Endothelial cell of umbilical vein (primary cell): Measurements from ENCODE around the gene GPR61. TPM values are rescaled to one million over a fixed set of nuclear protein-coding genes. Genes with fewer than 3 reads are reported as not detected.

Experiments
- BruUV-seq: library from RNA; stranded (reverse); fragments of 400-500 nt; replicated peaks from 2 replicates; lab custom pipeline; 2021; lab: Mats Ljungman, UMichigan
- CTCF ChIA-PET: fragments of 300-600, 350-600 bp; sonication (Branson Sonifier 250); formaldehyde crosslinking; loops from one replicate; lab custom pipeline; 2021; ENCODE audit warnings: antibody characterized with exemption, inconsistent platforms; lab: Charles Lee
- POLR2A ChIA-PET: fragments of 300-600, 350-600 bp; sonication (Branson Sonifier 250); formaldehyde crosslinking; loops from one replicate; lab custom pipeline; 2021; ENCODE audit warnings: antibody characterized with exemption, inconsistent platforms; lab: Charles Lee
- DNase-seq: peaks from one replicate; pipeline ENCODE4 v3.0.0-alpha.2; 2011; ENCODE audit warnings: low read depth, low spot score
- FAIRE-seq: peaks from 2 replicates; lab custom pipeline; 2011; peaks lifted over from hg19 to GRCh38; lab: Jason Lieb, UNC
- H2AFZ ChIP-seq: 2 replicates; pipeline ENCODE4 v1.6.0; 2012; ENCODE audit warnings: low read depth, low read length, control low read depth, inconsistent platforms
- H3K27ac ChIP-seq: 2 replicates; pipeline ENCODE4 v1.5.1; 2011; ENCODE audit warnings: low read depth, mild to moderate bottlenecking, control low read depth, low read length, moderate library complexity; ENCODE audit not compliant: insufficient read depth
- H3K27me3 ChIP-seq, 2 experiments: 2 replicates each; pipeline versions ENCODE4 v1.6.0 to v1.6.1; 2011; ENCODE audit warnings: low read length in 2 of 2, mixed read lengths in 1 of 2; ENCODE audit not compliant: control insufficient read depth in 2 of 2, insufficient read depth in 2 of 2
- H3K36me3 ChIP-seq, 2 experiments: 2 replicates in 1 of 2; 3 replicates in 1 of 2; pipeline ENCODE4 v1.5.1; 2011; ENCODE audit warnings: low read length in 2 of 2, mild to moderate bottlenecking in 1 of 2, moderate library complexity in 1 of 2; ENCODE audit not compliant: control insufficient read depth in 2 of 2, insufficient read depth in 2 of 2; ENCODE audit errors: extremely low read depth in 1 of 2
- H3K4me1 ChIP-seq: 3 replicates; pipeline ENCODE4 v1.5.1; 2011; ENCODE audit warnings: mild to moderate bottlenecking, low read length; ENCODE audit not compliant: control insufficient read depth, insufficient read depth; ENCODE audit errors: extremely low read depth
- H3K4me2 ChIP-seq: 2 replicates; pipeline ENCODE4 v1.6.1; 2011; ENCODE audit warnings: low read length, control low read depth, mixed read lengths; ENCODE audit not compliant: insufficient read depth
- H3K4me3 ChIP-seq, 3 experiments: fragments of 200-600 bp in 1 of 3; sonication (generic), shearing (Covaris generic) in 1 of 3; replicated peaks in 1 of 3; 2 replicates each; pipeline ENCODE4 v1.5.1; 2011 to 2016; ENCODE audit warnings: control low read depth in 3 of 3, low read length in 3 of 3, mild to moderate bottlenecking in 2 of 3, inconsistent platforms in 1 of 3, low read depth in 1 of 3, moderate library complexity in 1 of 3; ENCODE audit not compliant: insufficient read depth in 1 of 3
- H3K79me2 ChIP-seq: 2 replicates; pipeline ENCODE4 v1.6.0; 2012; ENCODE audit warnings: low read length, inconsistent platforms; ENCODE audit not compliant: control insufficient read depth, insufficient read depth
- H3K9ac ChIP-seq: replicated peaks from 2 replicates; pipeline ENCODE3; 2011; ENCODE audit warnings: low read length, control low read depth; ENCODE audit not compliant: insufficient read depth; ENCODE audit errors: extremely low read depth
- H3K9me1 ChIP-seq: replicated peaks from 3 replicates; pipeline ENCODE4 v1.6.0; 2011; ENCODE audit warnings: mild to moderate bottlenecking, low read length; ENCODE audit not compliant: control insufficient read depth, insufficient read depth; ENCODE audit errors: extremely low read depth
- H3K9me3 ChIP-seq: replicated peaks from 2 replicates; pipeline ENCODE4 v1.5.1; 2012; ENCODE audit warnings: low read length, inconsistent platforms; ENCODE audit not compliant: control insufficient read depth, insufficient read depth
- H4K20me1 ChIP-seq: replicated peaks from 2 replicates; pipeline ENCODE3; 2011; ENCODE audit warnings: mild to moderate bottlenecking, low read length; ENCODE audit not compliant: control insufficient read depth, insufficient read depth; ENCODE audit errors: extremely low read depth
- EZH2 ChIP-seq: IDR thresholded peaks from 2 replicates; pipeline ENCODE4 v1.6.1; 2012; ENCODE audit warnings: borderline replicate concordance, low read depth, mild to moderate bottlenecking, moderate library complexity, low read length, inconsistent platforms; ENCODE audit not compliant: severe bottlenecking
- FOS ChIP-seq: IDR thresholded peaks from 2 replicates; pipeline ENCODE4 v1.6.1; 2011; ENCODE audit warnings: mild to moderate bottlenecking, low read length, moderate library complexity, borderline replicate concordance; ENCODE audit not compliant: insufficient read depth
- GATA2 ChIP-seq: IDR thresholded peaks from 2 replicates; pipeline ENCODE4 v1.7.0; 2011; ENCODE audit warnings: low read depth, mild to moderate bottlenecking, moderate library complexity, mixed read lengths, low read length; ENCODE audit not compliant: insufficient read length, insufficient read depth
- JUN ChIP-seq: IDR thresholded peaks from 2 replicates; pipeline ENCODE4 v1.6.1; 2011; ENCODE audit warnings: borderline replicate concordance, low read depth; ENCODE audit not compliant: insufficient read length, insufficient read depth
- MYC ChIP-seq: IDR thresholded peaks from one replicate; pipeline ENCODE4 v1.6.1; 2011; ENCODE audit warnings: mild to moderate bottlenecking, low read depth, low read length
- POLR2A ChIP-seq: IDR thresholded peaks from 2 replicates; pipeline ENCODE4 v1.6.1; 2012; ENCODE audit warnings: low read depth, mild to moderate bottlenecking, control low read depth, low read length
- POLR2AphosphoS5 ChIP-seq: IDR thresholded peaks from 2 replicates; pipeline ENCODE4 v1.6.1; 2012; ENCODE audit warnings: low read depth, mild to moderate bottlenecking, control low read depth, low read length, moderate library complexity; ENCODE audit not compliant: insufficient read depth
- dilution Hi-C: fragments of 300-500 bp; cut with MboI; formaldehyde crosslinking; loops from one replicate; pipeline ENCODE4 v1.15.0; 2019; ENCODE audit warnings: low sequenced_read_pairs; ENCODE audit not compliant: extremely low pct_ligation_motif_present
- intact Hi-C: fragments of 100-400 bp; cut with micrococcal nuclease; formaldehyde crosslinking; loops from one replicate; pipeline ENCODE4 v1.10.0; 2022
- polyA plus RNA-seq, 4 experiments: library from polyadenylated mRNA; depleted of rRNA in 3 of 4; stranded (reverse) in 3 of 4; unstranded in 1 of 4; fragments of >200 nt; gene quantifications; 2 replicates each; pipeline versions ENCODE4 v1.2.1 to v1.2.3, GENCODE V29; 2011 to 2012; ENCODE audit warnings: missing spikeins in 1 of 4
- total RNA-seq: library from RNA; stranded (reverse); gene quantifications from 2 replicates; pipeline ENCODE4 v1.2.3, GENCODE V29; 2021
- TF ChIP-seq, protein P1 (sequence below), 2 donors: IDR thresholded peaks; 1 replicate in 1 of 2; 2 replicates in 1 of 2; pipeline ENCODE4 v1.5.1; 2011; ENCODE audit warnings: low read length in 2 of 2, mild to moderate bottlenecking in 2 of 2, moderate library complexity in 2 of 2, control low read depth in 1 of 2, inconsistent platforms in 1 of 2, low read depth in 1 of 2; ENCODE audit not compliant: insufficient read depth in 1 of 2; ENCODE audit errors: extremely low read depth in 1 of 2
- TF ChIP-seq, protein P2 (sequence below): IDR thresholded peaks from 2 replicates; pipeline ENCODE4 v1.6.1; 2011; ENCODE audit not compliant: insufficient read depth, insufficient read length

GPR61 gene
- total and polyA plus RNA-seq, 2 donors (not counting 3 experiments of a cell fraction or from before 2014, with no cell fraction given): not detected

DNA sequence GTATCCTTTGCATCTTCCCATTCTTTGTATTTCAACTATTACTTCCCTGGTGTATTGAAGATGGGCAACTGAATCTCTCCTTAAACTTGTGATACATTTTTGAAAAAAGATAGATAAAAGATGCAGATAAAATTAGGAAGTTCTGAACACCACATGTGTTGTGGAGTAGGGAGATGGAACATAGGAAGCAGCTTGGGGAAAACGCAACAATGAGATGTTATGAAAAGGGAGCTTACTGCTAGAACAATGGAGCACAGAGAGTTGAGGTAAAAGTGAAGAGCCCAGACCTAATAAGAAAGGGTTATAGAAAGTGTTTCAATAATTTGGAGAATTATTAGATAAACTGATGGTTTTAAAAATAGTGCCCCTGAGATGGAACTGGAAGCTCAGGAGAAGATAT lies 29.7 kb downstream of the GPR61 start:
- ChIA-PET POLR2A (no interaction called here), CTCF (interaction anchor here (0.8 to 2.9 kb wide), 8 partner anchors 10 to 71 kb away, joined by 3 to 16 read pairs (median 4); no protein-coding TSS in a partner anchor)
- TF ChIP-seq MYC (no peak), POLR2AphosphoS5 (no peak), POLR2A (no peak), EZH2 (no peak), FOS (no peak), GATA2 (no peak), JUN (no peak)
- TF ChIP-seq, protein P1, sequence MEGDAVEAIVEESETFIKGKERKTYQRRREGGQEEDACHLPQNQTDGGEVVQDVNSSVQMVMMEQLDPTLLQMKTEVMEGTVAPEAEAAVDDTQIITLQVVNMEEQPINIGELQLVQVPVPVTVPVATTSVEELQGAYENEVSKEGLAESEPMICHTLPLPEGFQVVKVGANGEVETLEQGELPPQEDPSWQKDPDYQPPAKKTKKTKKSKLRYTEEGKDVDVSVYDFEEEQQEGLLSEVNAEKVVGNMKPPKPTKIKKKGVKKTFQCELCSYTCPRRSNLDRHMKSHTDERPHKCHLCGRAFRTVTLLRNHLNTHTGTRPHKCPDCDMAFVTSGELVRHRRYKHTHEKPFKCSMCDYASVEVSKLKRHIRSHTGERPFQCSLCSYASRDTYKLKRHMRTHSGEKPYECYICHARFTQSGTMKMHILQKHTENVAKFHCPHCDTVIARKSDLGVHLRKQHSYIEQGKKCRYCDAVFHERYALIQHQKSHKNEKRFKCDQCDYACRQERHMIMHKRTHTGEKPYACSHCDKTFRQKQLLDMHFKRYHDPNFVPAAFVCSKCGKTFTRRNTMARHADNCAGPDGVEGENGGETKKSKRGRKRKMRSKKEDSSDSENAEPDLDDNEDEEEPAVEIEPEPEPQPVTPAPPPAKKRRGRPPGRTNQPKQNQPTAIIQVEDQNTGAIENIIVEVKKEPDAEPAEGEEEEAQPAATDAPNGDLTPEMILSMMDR (IDR thresholded peaks at IDR 0.05; ENCODE audit: extremely low read depth in 1 of 2, insufficient read depth in 1 of 2, low read depth in 1 of 2, low read length in 2 of 2): no peak
- TF ChIP-seq, protein P2, sequence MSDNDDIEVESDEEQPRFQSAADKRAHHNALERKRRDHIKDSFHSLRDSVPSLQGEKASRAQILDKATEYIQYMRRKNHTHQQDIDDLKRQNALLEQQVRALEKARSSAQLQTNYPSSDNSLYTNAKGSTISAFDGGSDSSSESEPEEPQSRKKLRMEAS: no peak
- no peak overlapping the region for H3K27ac ChIP-seq
- no peaks in the 10 kb centered on the region for H3K9me3 ChIP-seq
- no peaks in the 10 kb centered on the region for H3K36me3 ChIP-seq
- intact Hi-C loops (no loop called here), dilution Hi-C loops (no loop called here)
- DNase-seq: peak; percentile 48
- H3K4me2 ChIP-seq: peak overlapping the region; percentile 16
- H3K4me1 ChIP-seq: peaks cover 12% of the 10 kb centered on the region
- H3K9ac ChIP-seq: no peak overlapping the region
- H4K20me1 ChIP-seq: peaks cover 17% of the 10 kb centered on the region
- no peak overlapping the region for H2AFZ ChIP-seq
- H3K27me3 ChIP-seq: no peaks in the 10 kb centered on the region
- no peak for FAIRE-seq
- no peak overlapping the region for H3K4me3 ChIP-seq
- peaks cover 93% of the 10 kb centered on the region for H3K79me2 ChIP-seq
- no TSS peak for BruUV-seq
- H3K9me1 ChIP-seq: no peaks in the 10 kb centered on the region
